Activated naive CD4-positive, alpha-beta T cell treated with Interleukin-2 at 50 U/mL for 16 hours (primary cell): Measurements from ENCODE around the gene FARS2.

Experiments used
- DNase-seq: peaks from one replicate; pipeline ENCODE4 v3.0.0-alpha.2; 2020

FARS2 gene

GRCh38 chr6:5287205-5287965 lies 26.1 kb downstream of the FARS2 start:
- DNase-seq = no peak

GRCh38 chr6:5287966-5288297 lies 26.6 kb downstream of the FARS2 start:
- no peak for DNase-seq

- no peak for DNase-seq
These were observed 28.8 kb downstream of the FARS2 start for GRCh38 chr6:5290097-5290496.

GRCh38 chr6:5290500-5290899 lies 29.2 kb downstream of the FARS2 start:
- DNase-seq = no peak

- no peak for DNase-seq
These were observed 30.8 kb downstream of the FARS2 start for GRCh38 chr6:5292154-5292553.

- DNase-seq = no peak
These were observed 32.4 kb downstream of the FARS2 start for GRCh38 chr6:5293692-5294091.

- no peak for DNase-seq
These were observed 33.3 kb downstream of the FARS2 start for GRCh38 chr6:5294392-5295211.

GRCh38 chr6:5295623-5296022 lies 34.3 kb downstream of the FARS2 start:
- no peak for DNase-seq

GRCh38 chr6:5300206-5300764 lies 39.0 kb downstream of the FARS2 start:
- no peak for DNase-seq

- peak; percentile 63 for DNase-seq
These were observed 41.1 kb downstream of the FARS2 start for GRCh38 chr6:5302220-5302946.

GRCh38 chr6:5302995-5303622 lies 41.8 kb downstream of the FARS2 start:
- peak; percentile 67 for DNase-seq

GRCh38 chr6:5303682-5304081 lies 42.4 kb downstream of the FARS2 start:
- DNase-seq = no peak

GRCh38 chr6:5305968-5306626 lies 44.8 kb downstream of the FARS2 start:
- no peak for DNase-seq

GRCh38 chr6:5307058-5307457 lies 45.7 kb downstream of the FARS2 start:
- no peak for DNase-seq

- no peak for DNase-seq
These were observed 46.8 kb downstream of the FARS2 start for GRCh38 chr6:5308066-5308465.

GRCh38 chr6:5314191-5314865 lies 53.0 kb downstream of the FARS2 start:
- DNase-seq = no peak

- DNase-seq = no peak
These were observed 54.6 kb downstream of the FARS2 start for GRCh38 chr6:5315881-5316280.

GRCh38 chr6:5316951-5317350 lies 55.6 kb downstream of the FARS2 start:
- DNase-seq = no peak

- no peak for DNase-seq
These were observed 57.4 kb downstream of the FARS2 start for GRCh38 chr6:5318617-5319272.

- no peak for DNase-seq
These were observed 62.7 kb downstream of the FARS2 start for GRCh38 chr6:5323979-5324378.

- DNase-seq = no peak
These were observed 63.9 kb downstream of the FARS2 start for GRCh38 chr6:5325173-5325572.
